Mucosa of gallbladder (tissue), 1 donor: ENCODE data around the gene RASSF5. TPM values are rescaled to one million over a fixed set of nuclear protein-coding genes. Genes with fewer than 3 reads are reported as not detected.
"Not testable (repeated sequence)": the region's sequence is repeated elsewhere in the genome, so short reads cannot be mapped to it uniquely, and the experiment has no call there.

Source experiments
- DNase-seq: peaks from one replicate; pipeline ENCODE4 v3.0.0-alpha.2; 2020; ENCODE audit warnings: low spot score
- total RNA-seq: library from RNA; stranded (reverse); gene quantifications from one replicate; pipeline ENCODE4 v1.2.1, GENCODE V29; 2021
- donor health status: DM: no; HTN: no; CAD: no.

Gene RASSF5
- total RNA-seq, 1 donor from 2014 or later: 49.5 TPM

DNA sequence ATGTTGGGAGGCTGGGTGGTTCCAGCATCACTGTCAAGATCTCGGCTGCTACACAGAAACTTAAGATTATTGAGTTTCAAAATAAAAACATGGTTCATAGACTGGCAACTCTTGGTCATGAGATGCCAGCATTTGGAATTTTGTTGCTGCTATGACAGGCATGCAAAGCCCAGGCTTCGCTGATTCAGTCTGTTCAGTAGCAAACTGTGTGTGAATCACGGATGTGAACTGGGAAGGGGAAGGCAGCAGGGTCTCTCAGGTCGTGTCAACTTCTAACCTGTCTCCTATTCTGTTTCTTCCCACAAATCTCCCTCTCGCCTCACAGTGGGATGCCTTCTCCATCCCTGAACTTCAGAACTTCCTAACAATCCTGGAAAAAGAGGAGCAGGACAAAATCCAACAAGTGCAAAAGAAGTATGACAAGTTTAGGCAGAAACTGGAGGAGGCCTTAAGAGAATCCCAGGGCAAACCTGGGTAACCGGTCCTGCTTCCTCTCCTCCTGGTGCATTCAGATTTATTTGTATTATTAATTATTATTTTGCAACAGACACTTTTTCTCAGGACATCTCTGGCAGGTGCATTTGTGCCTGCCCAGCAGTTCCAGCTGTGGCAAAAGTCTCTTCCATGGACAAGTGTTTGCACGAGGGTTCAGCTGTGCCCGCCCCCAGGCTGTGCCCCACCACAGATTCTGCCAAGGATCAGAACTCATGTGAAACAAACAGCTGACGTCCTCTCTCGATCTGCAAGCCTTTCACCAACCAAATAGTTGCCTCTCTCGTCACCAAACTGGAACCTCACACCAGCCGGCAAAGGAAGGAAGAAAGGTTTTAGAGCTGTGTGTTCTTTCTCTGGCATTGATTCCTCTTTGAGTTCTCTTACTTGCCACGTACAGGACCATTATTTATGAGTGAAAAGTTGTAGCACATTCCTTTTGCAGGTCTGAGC lies 79.4 kb downstream of the RASSF5 start:
- no peak for DNase-seq

DNA sequence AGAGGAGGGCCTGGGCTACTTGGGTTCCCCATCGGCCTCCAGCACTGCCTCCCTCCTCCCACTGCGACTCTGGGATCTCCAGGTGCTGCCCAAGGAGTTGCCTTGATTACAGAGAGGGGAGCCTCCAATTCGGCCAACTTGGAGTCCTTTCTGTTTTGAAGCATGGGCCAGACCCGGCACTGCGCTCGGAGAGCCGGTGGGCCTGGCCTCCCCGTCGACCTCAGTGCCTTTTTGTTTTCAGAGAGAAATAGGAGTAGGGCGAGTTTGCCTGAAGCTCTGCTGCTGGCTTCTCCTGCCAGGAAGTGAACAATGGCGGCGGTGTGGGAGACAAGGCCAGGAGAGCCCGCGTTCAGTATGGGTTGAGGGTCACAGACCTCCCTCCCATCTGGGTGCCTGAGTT lies 80.6 kb downstream of the RASSF5 start:
- no peak for DNase-seq

DNA sequence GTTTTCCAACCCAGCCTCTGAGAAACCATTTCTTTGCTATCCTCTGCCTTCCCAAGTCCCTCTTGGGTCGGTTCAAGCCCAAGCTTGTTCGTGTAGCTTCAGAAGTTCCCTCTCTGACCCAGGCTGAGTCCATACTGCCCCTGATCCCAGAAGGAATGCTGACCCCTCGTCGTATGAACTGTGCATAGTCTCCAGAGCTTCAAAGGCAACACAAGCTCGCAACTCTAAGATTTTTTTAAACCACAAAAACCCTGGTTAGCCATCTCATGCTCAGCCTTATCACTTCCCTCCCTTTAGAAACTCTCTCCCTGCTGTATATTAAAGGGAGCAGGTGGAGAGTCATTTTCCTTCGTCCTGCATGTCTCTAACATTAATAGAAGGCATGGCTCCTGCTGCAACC lies 81.2 kb downstream of the RASSF5 start:
- DNase-seq: no peak

DNA sequence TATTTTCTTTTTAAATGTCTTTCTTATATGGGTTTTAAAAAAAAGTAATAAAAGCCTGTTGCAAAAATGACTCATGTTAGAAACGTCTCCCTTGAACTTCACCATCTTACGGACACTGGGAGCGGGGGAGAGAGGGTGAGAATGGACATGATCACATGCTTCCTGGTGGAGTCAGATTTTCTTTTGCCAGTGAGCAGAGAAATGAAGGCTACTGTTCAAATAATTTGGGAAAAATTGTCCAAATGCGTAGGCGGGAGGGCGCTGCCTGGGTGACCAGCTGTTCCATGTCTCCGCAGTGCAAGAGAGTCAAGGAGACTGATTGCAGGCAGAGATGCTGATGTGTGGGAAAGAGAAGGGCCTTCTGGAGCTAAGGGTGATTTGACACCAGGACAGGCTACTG lies 81.9 kb downstream of the RASSF5 start:
- no peak for DNase-seq

DNA sequence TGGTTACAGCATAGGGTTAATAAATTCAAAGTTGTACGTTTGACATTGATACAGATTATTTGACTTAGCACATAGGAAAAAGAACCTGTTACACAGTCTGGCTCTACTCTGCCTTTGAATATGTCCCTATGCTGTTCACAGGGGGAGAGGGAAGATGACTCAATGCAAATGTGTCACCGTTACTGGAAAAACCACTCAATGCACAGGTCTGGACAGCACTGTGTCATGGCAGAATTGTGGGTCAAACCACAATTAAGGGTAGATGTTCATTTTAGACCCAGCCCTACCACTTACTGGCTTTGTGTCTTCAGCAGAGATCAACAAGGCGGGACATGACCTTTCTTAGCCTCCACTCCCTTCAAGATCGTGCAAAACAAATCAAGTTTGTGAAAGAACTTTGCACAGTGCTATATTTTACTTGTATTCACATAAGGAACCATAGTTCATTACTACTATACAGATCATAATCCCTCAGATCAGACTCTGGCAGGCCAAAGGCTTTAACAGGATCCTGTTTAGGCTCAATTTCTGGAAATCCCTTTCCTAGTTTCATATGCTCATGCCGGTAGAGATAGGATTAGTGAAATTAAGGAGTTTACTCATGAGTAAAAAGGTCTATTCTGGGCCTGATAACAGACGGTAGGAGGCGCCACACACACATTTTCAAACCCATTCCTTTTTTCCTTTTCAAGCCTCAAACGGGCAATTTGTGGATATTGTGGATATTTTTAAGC lies 82.9 kb downstream of the RASSF5 start:
- DNase-seq: no peak

DNA sequence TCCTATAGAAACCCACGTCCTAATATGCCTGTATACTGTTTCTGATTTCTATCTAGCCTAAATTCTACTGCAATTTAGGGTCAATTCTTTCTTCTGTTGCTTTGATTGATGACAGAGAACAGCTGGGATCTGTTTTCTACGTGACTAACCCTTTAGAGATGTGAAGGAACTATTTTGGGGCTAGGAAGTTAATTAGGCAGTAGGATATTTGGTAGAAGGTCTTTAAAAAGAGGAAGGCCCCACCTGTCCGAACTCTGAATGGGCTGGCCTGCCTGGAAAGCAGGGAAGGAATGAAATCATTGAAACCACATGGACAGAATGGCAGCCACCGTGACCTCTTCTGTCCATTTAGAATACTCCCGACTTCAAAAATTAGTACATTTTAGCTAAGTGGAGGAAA lies 83.9 kb downstream of the RASSF5 start:
- no peak for DNase-seq

DNA sequence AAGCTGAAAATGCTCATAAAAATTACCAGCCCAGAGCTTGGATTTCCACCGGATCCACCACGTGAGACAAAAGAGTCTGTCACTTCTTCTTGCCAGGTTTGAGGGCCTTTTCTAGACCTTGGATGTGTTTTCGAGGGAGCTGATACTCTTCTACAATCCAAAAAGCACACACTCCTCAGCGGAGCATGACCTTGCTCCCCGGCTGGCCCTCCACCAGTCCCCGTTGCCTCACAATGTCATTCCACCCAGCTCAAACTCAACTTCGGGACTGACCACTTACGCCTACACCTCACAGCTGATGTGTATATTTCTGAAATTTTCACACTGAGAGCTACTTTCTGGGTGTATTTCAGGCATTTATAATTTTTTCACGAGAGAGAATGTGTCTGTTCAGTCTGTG lies 84.4 kb downstream of the RASSF5 start:
- no peak for DNase-seq

DNA sequence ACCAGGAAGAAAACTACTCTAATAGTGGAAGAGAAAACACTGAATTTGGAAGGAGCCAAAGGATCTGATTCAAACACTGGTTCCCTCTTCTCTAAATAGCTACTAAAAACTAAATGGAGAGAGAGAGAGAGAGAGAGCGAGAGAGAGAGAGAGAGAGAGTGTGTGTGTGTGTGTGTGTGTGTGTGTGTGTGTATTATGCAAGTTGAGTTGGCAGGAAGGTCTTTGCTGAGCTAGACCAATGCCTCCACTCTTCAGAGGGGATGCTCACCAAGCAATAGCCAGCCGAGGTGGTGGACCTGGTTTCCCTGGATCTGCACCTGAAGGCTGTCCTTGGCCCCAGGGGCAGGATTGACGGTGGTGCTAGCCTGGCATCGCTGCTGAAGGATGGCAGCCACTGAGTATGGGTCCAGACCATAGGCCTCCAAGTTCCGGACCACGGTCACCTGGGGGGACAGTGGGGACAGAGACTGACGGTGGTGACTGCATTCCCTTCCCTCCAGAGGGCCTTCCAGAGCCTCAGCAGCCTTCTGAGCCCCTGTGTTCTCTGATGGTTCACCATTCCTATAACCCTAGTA lies 86.1 kb downstream of the RASSF5 start:
- no peak for DNase-seq

DNA sequence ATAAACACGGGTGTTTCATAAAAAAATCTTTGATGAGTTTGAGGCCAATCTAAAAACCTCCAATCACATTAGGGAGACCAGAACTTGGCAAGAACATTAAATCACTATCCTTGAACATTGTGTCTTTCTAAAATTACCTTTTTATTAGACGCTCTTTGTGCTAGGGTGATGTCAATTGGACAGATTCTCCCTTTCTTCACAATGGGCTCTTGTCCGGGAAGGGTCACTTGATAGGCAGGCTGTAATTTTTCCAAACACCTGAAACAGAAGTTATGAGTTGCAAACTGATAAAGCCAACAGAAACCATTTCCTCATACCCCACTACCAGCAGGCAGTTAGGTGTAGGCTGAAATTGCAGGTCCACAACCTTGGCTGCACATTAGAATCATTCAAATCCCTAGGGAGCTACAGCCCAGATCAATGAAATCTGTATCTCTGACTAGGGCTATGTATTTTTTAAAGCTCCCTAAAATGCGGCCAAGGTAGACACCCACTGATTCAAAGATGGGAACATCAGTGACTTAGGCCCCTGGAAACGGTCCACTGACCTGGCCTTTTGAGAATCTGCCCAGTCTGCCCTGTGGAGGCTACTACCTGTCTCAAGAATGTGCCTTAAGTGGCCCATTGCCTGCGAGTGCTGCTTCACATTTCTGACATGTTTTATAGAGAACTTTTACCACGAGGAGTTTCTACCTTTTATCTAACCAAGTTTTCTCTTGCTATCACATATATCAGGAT lies 88.4 kb downstream of the RASSF5 start:
- DNase-seq: no peak

DNA sequence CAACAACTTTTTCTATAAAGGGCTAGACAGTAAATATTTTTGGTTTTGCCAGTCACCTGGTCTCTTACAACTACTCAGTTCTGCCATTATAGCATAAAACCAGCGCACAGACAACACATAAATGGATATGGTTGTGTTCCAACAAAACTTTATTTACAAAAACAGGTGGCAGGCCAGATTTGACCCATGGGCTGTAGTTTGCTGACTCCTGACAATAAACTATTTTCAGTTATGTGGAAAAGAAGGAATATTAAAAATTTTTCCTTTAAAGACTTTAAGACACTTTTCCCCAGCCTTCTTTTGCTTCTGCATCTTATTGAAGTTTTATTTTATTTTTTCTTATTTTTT lies 89.0 kb downstream of the RASSF5 start:
- no peak for DNase-seq

DNA sequence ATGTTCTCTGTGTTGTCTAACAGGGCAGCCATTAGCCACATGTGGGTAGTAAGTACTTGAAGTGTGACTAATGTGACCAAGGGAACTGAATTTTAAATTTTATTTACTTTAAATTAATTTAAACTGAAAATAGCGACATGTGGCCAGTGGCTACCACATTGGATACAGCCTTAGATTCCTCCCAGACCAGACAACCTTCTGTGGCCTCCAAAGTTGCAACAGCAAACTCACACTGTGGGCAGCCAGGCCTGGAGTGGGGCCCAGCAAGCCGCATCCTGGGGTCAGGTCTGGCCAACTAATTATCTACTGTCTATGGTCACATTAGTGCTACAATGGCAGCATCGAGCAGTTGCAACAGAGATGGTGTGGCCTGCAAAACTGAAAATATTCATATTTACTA lies 93.2 kb downstream of the RASSF5 start:
- no peak for DNase-seq

DNA sequence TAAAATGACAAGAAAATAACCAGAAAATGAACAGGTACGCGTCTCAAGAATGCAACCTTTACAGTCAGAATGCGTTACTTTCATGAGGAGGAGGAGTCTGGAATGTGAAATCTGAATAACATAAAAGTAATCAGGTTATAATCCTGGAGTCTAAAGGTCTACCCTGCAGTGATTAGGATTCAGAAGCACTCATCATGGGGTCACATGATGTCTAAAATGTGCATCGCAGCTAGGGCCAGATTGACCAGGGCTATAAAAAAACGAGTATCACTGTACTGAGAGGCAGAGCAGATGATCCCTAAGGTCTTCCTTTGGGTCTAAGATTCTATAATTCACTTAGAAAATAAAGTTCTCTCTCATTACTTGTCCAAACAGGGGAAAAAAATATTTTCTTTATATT lies 97.5 kb downstream of the RASSF5 start:
- DNase-seq: no peak

DNA sequence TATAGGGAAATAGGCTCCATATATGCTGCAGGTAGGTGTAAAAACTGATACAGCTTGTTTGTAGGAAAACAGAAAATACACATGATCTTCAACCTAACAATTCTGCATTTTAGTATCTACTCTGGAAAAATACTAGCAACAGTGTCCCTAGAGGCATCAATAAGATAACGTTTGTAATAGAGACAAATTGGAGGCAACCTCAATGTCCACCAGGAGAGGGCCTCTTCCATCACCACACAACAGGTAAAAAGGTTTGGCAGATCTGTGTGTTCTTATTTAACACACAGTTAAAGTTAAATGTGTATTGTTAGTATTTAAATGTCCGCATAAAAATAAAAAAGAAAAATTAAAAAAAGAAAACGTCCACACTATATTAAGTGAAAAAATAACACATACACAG lies 99.5 kb downstream of the RASSF5 start:
- DNase-seq: no peak

DNA sequence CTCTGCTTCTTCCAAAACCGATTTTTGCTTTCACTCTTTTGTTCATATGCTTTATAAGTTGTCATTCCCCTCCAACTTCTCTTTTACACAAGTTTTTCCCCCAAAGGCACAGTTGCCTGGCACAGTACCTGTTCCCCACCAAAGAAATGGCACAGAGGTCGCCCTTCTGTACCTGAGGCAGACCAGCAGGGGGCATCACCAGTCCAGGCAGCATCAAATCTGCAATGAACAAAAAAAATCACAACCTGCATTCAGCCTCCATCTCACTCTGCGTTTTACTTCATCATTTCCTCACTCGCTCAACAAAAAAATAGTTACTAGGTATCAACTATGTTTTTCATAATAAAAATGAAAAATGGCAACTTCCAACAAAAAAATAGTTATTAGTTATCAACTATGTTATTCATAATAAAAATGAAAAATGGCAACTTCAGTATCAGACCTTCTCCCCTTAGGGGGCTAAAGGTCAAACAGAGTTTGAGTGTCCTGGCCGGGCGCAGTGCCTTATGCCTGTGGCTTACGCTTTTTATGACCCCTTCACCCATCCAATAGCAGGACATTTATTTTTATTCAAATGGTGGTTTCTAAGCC lies 100.9 kb downstream of the RASSF5 start:
- no peak for DNase-seq

DNA sequence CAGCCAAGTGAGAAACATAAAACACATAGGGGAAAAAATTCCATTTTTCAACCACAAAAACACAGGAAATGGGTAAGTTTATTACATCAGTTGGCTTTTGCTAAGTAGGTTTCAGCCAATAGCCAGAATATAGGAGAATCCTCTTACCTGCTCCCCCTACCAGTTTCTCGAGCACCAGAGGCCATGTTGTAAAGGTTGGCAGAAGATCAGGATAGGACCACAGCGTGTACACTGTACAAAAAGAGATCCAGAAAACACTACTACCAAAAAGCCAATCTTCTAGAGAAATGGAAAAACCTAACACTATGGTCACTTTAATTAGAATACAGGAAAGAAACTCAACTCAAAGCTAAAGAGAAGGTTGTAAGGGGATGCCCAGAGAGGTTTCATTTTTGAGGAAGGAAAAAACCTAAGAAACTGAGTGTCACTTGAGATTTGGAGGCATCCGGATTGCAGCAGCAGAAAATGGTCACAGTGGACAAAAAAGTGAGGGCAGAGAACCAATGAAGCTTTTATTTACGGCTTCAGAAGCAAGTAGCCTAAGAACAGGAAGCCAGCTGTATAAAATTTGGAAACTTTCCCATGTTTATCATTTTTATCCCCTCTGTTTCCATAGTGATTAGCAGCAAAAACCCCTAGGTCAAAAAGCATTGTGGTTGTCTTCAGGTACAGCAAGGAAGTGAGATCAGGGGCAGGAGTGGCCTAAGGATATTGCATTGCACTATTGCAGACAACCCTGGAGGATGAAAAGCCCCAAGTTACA lies 102.1 kb downstream of the RASSF5 start:
- DNase-seq: no peak

DNA sequence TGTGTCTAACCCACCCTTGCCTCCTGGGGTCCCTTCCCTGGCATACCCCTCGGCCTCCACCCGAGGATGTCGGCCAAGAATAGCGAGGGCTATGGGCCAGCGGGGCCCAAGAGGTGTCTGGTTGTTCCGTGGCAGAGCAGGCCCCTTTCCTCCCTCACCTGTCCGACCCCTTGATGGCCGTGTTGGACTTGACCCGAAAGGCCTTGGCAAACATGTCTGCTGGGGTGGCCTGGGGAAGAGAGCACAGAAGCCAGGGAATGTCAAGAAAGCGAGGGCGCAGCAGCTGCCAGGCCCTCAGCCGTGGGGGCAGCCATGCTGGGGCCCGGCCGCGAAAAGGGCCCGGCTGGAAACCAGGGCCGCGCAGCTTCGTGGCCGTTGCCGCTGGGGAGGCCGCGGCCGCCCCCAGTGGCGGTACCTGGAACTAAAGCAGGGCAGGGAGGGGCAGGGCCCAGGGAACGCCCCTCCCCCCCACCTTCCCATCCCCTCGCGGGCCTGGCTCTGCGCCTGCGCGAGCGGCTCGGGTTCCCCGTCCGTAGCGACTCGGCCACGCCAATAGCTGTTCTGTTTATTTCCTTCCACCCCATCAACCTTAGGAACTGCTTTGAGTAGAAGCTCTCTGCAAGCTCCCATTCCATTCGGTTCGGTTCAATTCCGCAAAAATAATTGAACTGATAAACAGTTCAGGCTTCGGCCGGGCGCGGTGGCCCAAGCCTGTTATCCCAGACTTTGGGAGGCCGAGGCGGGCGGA lies 105.0 kb downstream of the RASSF5 start, which contains the start of gene EIF2D:
Gene EIF2D (minus strand): TSS at position 337 of the 748 bp plus-strand sequence. CDS start 123 bp downstream, at position 214.
- peak; percentile 95 for DNase-seq

DNA sequence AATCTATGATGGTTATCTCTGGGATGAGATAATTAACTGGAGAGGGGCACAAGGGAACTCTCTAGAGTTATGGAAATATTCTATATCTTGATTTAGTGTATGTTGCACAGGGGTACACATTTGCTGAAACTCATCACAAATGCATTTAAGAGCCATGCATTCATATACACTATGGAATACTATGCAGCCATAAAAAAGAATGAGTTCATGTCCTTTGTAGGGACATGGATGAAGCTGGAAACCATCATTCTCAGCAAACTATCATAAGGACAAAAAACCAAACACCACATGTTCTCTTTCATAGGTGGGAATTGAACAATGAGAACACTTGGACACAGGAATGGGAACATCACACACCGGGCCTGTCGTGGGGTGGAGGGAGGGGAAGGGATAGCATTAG lies 119.1 kb downstream of the RASSF5 start:
- DNase-seq: not testable (repeated sequence)

DNA sequence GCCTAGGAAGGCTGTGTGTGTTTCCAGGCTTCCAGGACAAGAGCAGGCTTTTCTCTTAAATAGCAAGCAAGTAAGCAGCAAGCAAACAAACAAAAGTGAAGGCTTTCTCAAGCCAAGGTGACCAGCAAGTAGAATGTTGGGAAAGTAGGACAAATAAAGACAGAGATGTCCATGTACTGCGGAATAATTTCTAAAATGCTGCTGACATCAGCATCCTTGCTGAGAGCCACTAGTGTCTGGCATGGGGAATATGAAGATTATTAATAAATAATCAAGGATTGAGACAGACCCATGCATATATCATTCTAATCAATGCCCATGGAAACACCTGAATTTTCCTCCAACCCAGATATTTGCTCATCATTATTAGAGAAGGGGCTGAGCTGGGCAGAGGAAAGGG lies 121.6 kb downstream of the RASSF5 start:
- DNase-seq: no peak

DNA sequence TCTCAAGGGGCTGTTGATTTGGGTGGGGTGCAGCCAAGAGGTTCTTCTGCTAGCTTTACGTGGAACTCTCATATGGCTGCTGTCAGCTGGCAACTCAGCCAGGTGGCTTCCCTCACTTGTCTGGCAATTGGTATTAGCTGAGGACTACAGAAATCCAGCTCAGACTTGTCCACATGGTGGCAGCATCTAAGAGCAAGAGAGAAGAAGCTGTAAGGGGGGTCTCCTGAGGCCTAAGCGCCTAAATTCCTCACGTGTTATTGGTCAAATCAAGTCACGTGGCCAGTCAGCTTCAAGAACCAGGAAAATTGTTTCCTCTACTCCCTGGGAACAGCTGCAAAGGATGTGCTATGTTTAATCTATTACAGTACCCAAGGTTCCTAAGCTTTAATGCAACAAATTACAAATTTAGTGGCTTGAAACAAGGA lies 123.8 kb downstream of the RASSF5 start:
- peak; percentile 78 for DNase-seq

DNA sequence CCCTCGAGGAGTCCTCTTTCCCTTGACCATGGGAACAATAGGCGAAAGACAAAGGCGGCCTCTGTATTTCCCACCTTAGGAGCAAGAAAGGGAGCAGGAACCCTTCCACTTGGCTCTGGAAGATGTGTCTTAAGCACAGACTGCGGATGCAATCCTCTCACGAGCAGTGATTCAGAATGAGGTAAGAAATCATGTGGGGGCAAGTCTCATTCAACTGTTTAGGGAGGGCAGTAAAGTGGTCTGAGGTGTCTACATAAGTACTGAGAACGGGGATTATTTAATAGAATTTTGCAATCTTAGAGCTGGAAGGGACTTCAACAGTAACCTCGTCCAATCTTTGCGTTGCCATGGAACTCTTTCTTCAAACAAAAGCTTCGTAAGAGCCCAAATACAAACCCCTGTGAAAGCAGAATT lies 126.4 kb downstream of the RASSF5 start:
- no peak for DNase-seq
